Stomach smooth muscle (tissue), 2 donors: ENCODE data around the gene NEUROG2.
"Not testable (repeated sequence)": the region's sequence is repeated elsewhere in the genome, so short reads cannot be mapped to it uniquely, and the experiment has no call there.

Experiments used
- H3K27ac ChIP-seq: one replicate; pipeline ENCODE4 v1.7.0; 2013; ENCODE audit warnings: mild to moderate bottlenecking, low read length, inconsistent platforms
- H3K27me3 ChIP-seq, 2 donors: one replicate each; pipeline ENCODE4 v1.7.0; 2013; ENCODE audit warnings: low read length in 2 of 2; ENCODE audit not compliant: insufficient read depth in 2 of 2, control insufficient read depth in 1 of 2
- H3K36me3 ChIP-seq, 2 donors: one replicate each; pipeline ENCODE4 v1.7.0; 2013; ENCODE audit warnings: low read length in 2 of 2; ENCODE audit not compliant: control insufficient read depth in 2 of 2, insufficient read depth in 2 of 2
- H3K4me1 ChIP-seq: one replicate; pipeline ENCODE4 v1.7.0; 2013; ENCODE audit warnings: low read length; ENCODE audit not compliant: control insufficient read depth, insufficient read depth
- H3K4me3 ChIP-seq, 2 donors: one replicate each; pipeline ENCODE4 v1.7.0; 2013; ENCODE audit warnings: low read length in 2 of 2
- H3K9ac ChIP-seq, 2 donors: one replicate each; pipeline ENCODE4 v1.7.0; 2013; ENCODE audit warnings: low read length in 2 of 2, mild to moderate bottlenecking in 1 of 2
- H3K9me3 ChIP-seq, 2 donors: one replicate each; pipeline ENCODE4 v1.7.0; 2013; ENCODE audit warnings: low read length in 2 of 2; ENCODE audit not compliant: control insufficient read depth in 2 of 2
- donor health status: healthy.
- donor health status: Pancreatic carcinoma.

NEUROG2 gene

DNA sequence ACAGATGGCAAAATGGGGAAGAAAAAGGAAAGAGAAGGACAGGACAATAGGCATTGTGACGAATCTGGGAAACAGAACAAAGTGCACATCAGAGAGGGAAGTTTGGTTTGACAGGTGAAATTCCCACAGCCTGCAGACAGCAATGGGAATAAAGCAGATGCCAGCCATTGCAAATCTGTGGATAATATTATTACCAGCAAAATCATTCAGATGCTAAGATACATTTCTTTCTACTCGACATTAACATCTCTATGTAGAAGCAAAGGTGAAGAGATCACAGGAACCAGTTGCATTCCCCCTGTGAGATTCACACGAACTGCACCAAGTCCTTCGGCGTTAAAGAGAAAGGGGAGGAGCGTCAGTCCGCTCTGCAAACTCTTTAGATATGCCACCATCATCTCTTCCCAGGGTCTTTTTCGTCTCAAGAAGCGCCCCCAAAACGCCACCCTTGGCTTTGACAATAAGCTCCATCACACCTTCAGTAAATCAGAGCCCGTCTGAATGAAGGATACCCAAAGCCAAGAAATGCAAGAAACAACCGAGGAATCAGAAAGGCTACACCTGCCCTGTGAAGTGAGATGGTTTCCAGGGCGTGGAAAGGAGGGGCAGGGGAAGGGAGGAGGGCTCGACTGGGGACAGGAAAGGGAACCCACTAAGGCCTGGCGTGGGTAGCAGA lies 1.9 kb downstream of the NEUROG2 start:
- no peak overlapping the region for H3K9ac ChIP-seq
- peaks cover 62 to 97% of the 10 kb centered on the region in 2 donors for H3K27me3 ChIP-seq
- H3K4me3 ChIP-seq, result peak overlapping the region in 1 of 2 donors; percentile 79
- no peaks in the 10 kb centered on the region for H3K36me3 ChIP-seq
- H3K4me1 ChIP-seq, result peaks cover 45% of the 10 kb centered on the region
- no peak overlapping the region for H3K27ac ChIP-seq
- H3K9me3 ChIP-seq, result no peaks in the 10 kb centered on the region

DNA sequence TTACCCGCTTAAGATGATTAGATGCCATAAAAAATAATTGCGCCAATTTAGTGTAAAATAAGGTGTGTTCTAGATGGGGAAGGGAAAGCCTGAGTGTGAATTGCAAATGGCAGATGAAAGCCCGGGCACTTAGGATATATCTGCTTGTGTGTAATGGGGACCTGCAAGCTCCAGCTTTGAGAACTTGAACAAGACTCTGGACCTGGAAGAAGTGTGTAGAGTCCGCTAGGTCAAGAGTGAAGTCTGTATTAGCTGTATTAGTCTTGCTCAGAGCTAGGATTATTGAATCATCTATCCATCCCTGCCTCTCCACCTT lies 4.2 kb downstream of the NEUROG2 start:
- H3K9me3 ChIP-seq, result no peaks in the 10 kb centered on the region
- no peak overlapping the region for H3K27ac ChIP-seq
- H3K4me1 ChIP-seq, result peaks cover 42% of the 10 kb centered on the region
- H3K27me3 ChIP-seq, result peaks cover 58 to 84% of the 10 kb centered on the region in 2 donors
- H3K36me3 ChIP-seq, result no peaks in the 10 kb centered on the region
- H3K9ac ChIP-seq, result no peak overlapping the region
- no peak overlapping the region for H3K4me3 ChIP-seq

DNA sequence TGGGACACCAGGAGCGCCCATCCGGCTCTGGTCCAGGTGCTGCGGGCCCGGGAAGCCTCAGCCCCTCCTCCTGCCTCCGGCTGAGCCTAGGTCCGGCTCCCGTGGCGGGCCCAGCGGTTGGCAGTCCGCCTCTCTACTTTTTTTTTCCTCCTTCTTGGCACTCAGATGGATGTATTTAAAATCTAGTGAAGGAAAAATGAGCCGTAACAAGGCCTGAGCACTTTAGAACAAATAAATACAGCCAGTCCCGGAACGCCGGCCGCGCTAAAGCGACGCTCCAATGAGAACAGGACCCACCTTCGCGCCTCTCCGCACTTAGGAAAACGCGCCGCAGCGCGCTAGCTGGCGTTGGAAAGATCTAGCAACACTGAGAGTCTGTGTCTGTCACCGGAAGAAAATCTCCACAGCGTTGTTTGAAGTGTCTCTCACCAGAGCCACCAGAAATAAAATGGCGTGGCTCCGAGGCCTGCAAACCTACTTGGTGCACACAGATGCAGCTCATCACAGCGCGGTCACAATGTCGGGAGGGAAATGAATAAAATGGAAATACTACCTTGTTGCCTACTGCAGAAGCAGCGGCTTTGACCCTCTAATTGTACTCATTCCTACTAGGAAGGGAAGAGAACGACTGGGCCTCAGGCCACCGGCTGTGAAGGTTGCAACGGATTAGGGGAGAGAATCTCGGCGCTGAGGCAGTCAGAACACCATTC lies 4.7 kb downstream of the NEUROG2 start:
- H3K4me3 ChIP-seq, result peak overlapping the region in 1 of 2 donors; percentile 47

DNA sequence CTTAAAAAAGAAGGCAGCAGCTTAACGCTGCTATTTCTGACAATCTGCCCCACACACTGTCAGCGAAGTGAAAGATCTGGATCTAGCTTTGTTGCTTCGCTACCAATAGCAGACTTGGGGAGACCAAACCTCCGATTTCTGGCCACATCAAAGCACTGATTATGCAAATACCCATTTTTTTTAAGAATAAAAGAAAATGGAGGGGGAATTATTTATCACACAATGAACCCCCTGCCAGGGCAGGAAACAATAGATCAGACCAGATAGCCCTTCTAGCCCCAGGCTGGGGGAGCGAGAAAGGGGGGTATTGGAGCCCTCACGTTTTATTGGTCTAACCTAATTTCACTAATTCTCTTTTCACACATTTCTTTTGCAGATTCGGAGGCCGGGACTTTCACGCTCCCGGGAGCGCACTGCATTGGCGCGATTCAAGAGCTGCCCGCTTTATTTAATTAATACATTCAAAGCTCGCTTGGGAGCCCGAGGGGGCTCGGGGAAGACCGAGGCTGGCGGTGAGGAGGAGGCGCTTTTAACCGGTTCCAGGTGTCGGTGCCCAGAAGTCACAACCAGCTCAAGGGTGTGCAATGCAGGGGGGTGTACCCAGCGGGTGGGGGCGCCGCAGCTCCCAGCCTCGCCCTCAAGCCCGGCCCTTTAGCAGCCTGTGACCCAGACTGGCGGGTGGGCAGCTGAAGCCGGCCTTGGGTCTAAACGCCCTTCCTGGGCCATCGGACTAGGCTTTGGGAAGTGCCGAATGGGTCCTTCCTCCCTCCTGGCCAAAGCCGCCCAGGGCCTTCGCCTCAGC lies 5.5 kb downstream of the NEUROG2 start:
- no peaks in the 10 kb centered on the region for H3K36me3 ChIP-seq
- no peak overlapping the region for H3K27ac ChIP-seq
- no peaks in the 10 kb centered on the region for H3K9me3 ChIP-seq
- no peak overlapping the region for H3K9ac ChIP-seq
- peaks cover 31% of the 10 kb centered on the region for H3K4me1 ChIP-seq
- H3K4me3 ChIP-seq, result peak overlapping the region; percentile 31 to 47
- H3K27me3 ChIP-seq, result peaks cover 52 to 71% of the 10 kb centered on the region in 2 donors

More for the DNA sequence above, 4.7 kb downstream of the NEUROG2 start:
- Histone ChIP-seq H3K27ac (no peak overlapping the region), H3K36me3 (no peaks in the 10 kb centered on the region), H3K4me1 (peaks cover 37% of the 10 kb centered on the region), H3K9ac (no peak overlapping the region), H3K27me3 (peaks cover 55 to 78% of the 10 kb centered on the region in 2 donors), H3K9me3 (no peaks in the 10 kb centered on the region)

DNA sequence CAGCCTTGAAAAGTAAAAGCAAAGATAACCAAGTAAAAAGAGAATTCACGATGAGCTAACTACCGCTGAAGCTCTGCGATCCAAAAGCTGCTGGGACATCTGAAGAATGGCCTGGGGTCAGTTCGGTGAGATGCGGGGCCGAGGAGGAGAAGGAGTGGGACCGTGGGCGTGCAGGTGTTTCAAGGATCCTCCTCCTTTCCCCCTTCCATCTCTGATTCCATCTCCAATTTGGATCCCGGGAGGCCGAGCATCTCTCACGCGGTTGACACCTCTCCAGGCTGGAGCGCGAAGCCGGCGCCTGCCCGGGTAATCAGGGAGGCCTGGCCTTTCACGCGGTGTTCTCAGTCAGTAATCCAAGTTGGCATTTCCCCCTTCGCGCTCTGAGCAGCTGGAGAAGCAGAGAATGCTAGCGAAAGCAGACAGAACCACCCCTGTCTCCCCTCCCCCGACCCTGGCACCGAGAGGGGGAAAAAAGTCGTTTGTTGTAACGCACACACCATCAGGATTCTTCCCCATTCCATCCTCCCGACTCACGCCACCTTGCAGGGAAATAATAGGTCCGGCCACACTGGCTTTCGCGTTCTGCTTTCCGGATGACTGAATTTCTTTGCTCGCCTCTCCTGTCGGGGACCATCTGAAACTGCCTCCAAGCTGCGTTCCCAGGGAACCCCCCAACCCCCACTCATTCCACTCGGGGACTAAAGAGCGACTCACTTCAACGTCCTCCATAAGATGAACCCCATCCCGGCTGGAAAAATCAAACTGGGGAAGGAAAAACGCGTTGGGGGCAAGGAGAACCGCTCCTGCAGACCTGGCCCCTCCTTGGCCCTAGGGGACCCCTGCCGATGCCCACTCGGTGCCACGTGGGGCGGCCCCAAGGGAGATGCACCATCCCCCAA lies 6.5 kb downstream of the NEUROG2 start:
- no peaks in the 10 kb centered on the region for H3K9me3 ChIP-seq
- H3K4me1 ChIP-seq, result peaks cover 21% of the 10 kb centered on the region
- H3K9ac ChIP-seq, result no peak overlapping the region
- peaks cover 49 to 61% of the 10 kb centered on the region in 2 donors for H3K27me3 ChIP-seq
- H3K4me3 ChIP-seq, result peak overlapping the region; percentile 26 to 60
- H3K27ac ChIP-seq, result no peak overlapping the region
- no peaks in the 10 kb centered on the region for H3K36me3 ChIP-seq

DNA sequence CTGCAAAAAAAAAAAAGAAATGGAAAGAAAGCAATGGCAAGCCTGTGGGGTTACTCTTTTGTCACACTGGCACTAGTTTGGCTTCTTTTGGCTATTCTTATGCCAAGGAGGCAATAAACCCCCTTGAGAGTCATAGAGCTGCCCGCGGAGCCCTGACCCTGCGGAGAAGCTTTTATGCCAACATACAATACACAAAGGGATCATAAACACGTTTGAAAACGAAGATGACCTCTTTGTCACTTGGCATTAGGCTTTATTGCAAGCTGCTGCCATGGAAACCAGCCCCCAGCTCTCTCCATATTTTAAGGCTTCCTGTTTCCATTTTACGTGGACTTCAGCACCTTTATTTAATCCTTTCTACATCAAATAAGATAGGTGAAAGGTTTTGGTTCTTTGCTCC lies 7.6 kb downstream of the NEUROG2 start:
- peaks cover 42 to 53% of the 10 kb centered on the region in 2 donors for H3K27me3 ChIP-seq
- H3K27ac ChIP-seq, result no peak overlapping the region
- H3K36me3 ChIP-seq, result no peaks in the 10 kb centered on the region
- no peaks in the 10 kb centered on the region for H3K9me3 ChIP-seq
- no peak overlapping the region for H3K4me3 ChIP-seq
- peaks cover 19% of the 10 kb centered on the region for H3K4me1 ChIP-seq
- no peak overlapping the region for H3K9ac ChIP-seq

DNA sequence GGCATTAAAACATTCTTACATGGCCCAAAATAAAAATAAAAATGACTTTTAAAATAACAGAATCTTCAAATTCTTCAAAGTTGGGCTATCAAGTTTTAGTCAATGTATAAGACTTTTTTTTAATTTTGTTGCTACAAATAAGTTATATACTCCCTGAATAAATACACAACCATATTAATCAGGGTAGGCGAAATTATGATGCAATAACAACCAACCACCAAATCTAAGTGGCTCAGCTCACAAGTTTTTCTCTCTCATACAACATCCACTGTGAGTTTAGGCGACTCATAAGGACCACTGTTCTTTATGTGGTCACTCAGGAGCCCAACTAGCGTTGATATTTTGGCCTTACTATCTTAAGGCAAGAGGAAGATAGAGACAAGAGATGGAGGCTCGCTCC lies 11.2 kb downstream of the NEUROG2 start:
- peaks cover 20 to 22% of the 10 kb centered on the region in 2 donors for H3K27me3 ChIP-seq

DNA sequence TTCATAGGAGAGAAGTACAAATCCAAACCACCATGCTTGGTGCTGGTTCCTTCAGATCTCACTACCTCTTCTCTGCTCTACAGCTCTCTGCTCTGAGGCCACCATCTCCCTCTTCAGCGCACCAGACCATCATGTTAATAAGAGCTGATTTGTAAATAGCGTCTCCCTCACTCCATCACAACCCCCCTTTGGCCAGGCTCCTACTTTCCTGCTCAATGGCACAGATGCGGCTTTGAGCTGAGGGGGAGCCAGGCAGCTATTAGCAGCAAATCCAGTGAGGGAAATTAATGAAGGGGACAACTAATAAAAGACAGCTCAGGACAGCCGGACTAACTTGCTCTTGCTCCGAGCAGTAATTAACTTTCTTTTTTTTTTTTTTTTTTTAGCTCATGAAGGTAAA lies 13.1 kb downstream of the NEUROG2 start:
- Histone ChIP-seq H3K9me3 (no peaks in the 10 kb centered on the region), H3K27me3 (peaks cover 3 to 5% of the 10 kb centered on the region in 2 donors), H3K36me3 (no peaks in the 10 kb centered on the region), H3K4me3 (no peak overlapping the region), H3K9ac (no peak overlapping the region), H3K27ac (no peak overlapping the region), H3K4me1 (no peaks in the 10 kb centered on the region)

More for the DNA sequence above, 11.2 kb downstream of the NEUROG2 start:
- Histone ChIP-seq H3K4me3 (no peak overlapping the region), H3K36me3 (no peaks in the 10 kb centered on the region), H3K9me3 (no peaks in the 10 kb centered on the region), H3K9ac (no peak overlapping the region), H3K27ac (no peak overlapping the region), H3K4me1 (peaks cover 8% of the 10 kb centered on the region)

DNA sequence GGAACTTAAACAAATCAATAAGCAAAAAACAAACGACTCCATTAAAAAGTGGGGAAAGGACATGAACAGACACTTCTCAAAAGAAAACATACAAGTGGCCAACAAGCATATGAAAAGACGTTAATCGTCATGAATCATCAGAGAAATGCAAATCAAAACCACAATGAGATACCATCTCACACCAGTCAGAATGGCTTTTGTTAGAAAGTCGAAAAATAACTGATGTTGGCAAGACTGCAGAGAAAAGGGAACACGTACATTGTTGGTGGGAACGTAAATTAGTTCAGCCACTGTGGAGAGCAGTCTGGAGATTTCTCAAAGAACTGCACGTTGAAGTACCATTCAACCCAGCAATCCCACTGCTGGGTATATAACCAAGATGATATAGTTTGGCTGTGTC lies 23.7 kb downstream of the NEUROG2 start:
- Histone ChIP-seq H3K27ac (no peak overlapping the region), H3K9me3 (peaks cover 0 to 2% of the 10 kb centered on the region in 2 donors), H3K9ac (no peak overlapping the region), H3K4me1 (no peaks in the 10 kb centered on the region), H3K27me3 (no peaks in the 10 kb centered on the region), H3K4me3 (no peak overlapping the region), H3K36me3 (no peaks in the 10 kb centered on the region)

DNA sequence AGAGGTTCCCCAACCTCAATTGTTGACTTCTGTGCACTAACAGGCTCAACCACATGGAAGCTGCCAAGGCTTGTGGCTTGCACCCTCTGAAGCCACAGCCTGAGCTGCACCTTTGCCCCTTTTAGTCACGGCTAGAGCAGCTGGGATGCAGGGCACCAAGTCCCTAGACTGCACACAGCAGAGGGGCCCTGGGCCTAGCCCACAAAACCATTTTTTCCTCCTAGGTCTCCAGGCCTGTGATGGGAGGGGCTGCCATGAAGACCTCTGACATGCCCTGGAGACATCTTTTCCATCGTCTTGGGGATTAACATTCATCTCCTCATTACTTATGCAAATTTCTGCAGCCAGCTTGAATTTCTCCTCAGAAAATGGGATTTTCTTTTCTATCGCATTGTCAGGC lies 25.2 kb downstream of the NEUROG2 start:
- not testable (repeated sequence) for H3K9me3 ChIP-seq, H3K27me3 ChIP-seq, H3K4me3 ChIP-seq, H3K36me3 ChIP-seq, H3K4me1 ChIP-seq, H3K27ac ChIP-seq, H3K9ac ChIP-seq
